Caki2 (cell line): Measurements from ENCODE around the gene DUOXA1. TPM values are rescaled to one million over a fixed set of nuclear protein-coding genes. Genes with fewer than 3 reads are reported as not detected.
"Not testable (repeated sequence)": the region's sequence is repeated elsewhere in the genome, so short reads cannot be mapped to it uniquely, and the experiment has no call there.

ENCODE experiments used
- DNase-seq: peaks from one replicate; pipeline ENCODE4 v3.0.0-alpha.2; 2015; ENCODE audit warnings: low read depth
- in situ Hi-C: cut with HindIII; loops from 2 replicates; pipeline ENCODE4 v1.10.0; 2016; ENCODE audit warnings: low sequenced_read_pairs, low pct_unique_long_range_greater_than_20kb, mixed read lengths
- total RNA-seq: library from RNA; depleted of rRNA; stranded (reverse); fragments of >200 nt; shearing (Covaris generic); gene quantifications from 2 replicates; pipeline ENCODE4 v1.2.3, GENCODE V29; 2014; ENCODE audit warnings: low replicate concordance; rRNA removed

DUOXA1 gene
- total RNA-seq, 1 experiment from 2014 or later: not detected

- in situ Hi-C loops: not testable (repeated sequence)
- peak; percentile 12 for DNase-seq
Measured at GRCh38 chr15:45079628-45080246, 49.9 kb downstream of the DUOXA1 start.

GRCh38 chr15:45079201-45079600, 50.5 kb downstream of the DUOXA1 start:
- DNase-seq, in situ Hi-C loops: not testable (repeated sequence)

GRCh38 chr15:45077391-45077790, 52.3 kb downstream of the DUOXA1 start:
- DNase-seq, in situ Hi-C loops: not testable (repeated sequence)

- DNase-seq, in situ Hi-C loops: not testable (repeated sequence)
Measured at GRCh38 chr15:45075440-45076320, 54.0 kb downstream of the DUOXA1 start.

GRCh38 chr15:45073602-45074001, 56.1 kb downstream of the DUOXA1 start:
- DNase-seq, in situ Hi-C loops: not testable (repeated sequence)

GRCh38 chr15:45069942-45070360, 59.7 kb downstream of the DUOXA1 start:
- in situ Hi-C loops, DNase-seq: not testable (repeated sequence)

Other genes with a start within 250 kb of the DUOXA1 start
- not detected in 2 replicates for gene TERB2, start 173.2 kb downstream of the DUOXA1 start, total RNA-seq
- gene SORD, start 106.7 kb downstream of the DUOXA1 start, total RNA-seq: 25.1 and 33.6 TPM in 2 replicates
- gene DUOX2, start 15.7 kb downstream of the DUOXA1 start, total RNA-seq: not detected in 2 replicates
- not detected in 2 replicates for gene DUOXA2, start 15.6 kb downstream of the DUOXA1 start, total RNA-seq
- gene DUOX1, start 115 bp upstream of the DUOXA1 start, total RNA-seq: not detected in 2 replicates
- 6.6 and 14.3 TPM in 2 replicates for gene SHF, start 58.1 kb upstream of the DUOXA1 start, total RNA-seq
- not detected in 2 replicates for gene SLC28A2, start 122.4 kb upstream of the DUOXA1 start, total RNA-seq
- 7.6 and 22.0 TPM in 2 replicates for gene GATM, start 248.7 kb upstream of the DUOXA1 start, total RNA-seq